Testis (tissue), 2 donors: ENCODE measurements around the gene CD72.
"Not testable (repeated sequence)": the region's sequence is repeated elsewhere in the genome, so short reads cannot be mapped to it uniquely, and the experiment has no call there.

Experiments used
- POLR2A ChIP-seq: fragments of 450-650 bp; IDR thresholded peaks from one replicate; pipeline ENCODE4 v1.6.1; 2017; ENCODE audit warnings: antibody characterized with exemption, mild to moderate bottlenecking, moderate library complexity
- TF ChIP-seq, protein P1 (sequence below), 3 experiments: fragments of 450-650 bp in 2 of 3; fragments of 200-600 bp in 1 of 3; sonication (generic) in 1 of 3; IDR thresholded peaks; one replicate each; pipeline ENCODE4 v1.5.1; 2016 to 2019; ENCODE audit warnings: antibody characterized with exemption in 3 of 3, mild to moderate bottlenecking in 2 of 3, moderate library complexity in 1 of 3

DNA sequence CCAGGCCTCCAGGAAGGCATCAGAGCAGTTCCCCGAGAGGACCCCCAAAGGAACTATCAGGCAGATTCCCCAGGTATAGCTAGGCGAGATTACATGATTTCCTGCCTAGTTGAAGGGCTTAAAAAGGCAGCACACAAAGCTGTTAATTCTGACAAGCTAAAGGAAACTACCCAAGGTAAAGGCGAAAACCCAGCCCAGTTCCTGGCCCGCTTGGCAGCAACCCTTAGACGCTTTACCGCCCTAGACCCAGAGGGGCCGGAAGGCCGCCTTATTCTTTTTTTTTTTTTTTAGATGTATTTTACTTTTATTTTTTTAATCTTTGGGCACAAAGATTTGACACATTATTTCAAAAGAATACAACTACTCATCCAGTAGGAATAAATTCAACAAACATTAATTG is 20.5 kb upstream of the CD72 start:
- TF ChIP-seq, protein P1, sequence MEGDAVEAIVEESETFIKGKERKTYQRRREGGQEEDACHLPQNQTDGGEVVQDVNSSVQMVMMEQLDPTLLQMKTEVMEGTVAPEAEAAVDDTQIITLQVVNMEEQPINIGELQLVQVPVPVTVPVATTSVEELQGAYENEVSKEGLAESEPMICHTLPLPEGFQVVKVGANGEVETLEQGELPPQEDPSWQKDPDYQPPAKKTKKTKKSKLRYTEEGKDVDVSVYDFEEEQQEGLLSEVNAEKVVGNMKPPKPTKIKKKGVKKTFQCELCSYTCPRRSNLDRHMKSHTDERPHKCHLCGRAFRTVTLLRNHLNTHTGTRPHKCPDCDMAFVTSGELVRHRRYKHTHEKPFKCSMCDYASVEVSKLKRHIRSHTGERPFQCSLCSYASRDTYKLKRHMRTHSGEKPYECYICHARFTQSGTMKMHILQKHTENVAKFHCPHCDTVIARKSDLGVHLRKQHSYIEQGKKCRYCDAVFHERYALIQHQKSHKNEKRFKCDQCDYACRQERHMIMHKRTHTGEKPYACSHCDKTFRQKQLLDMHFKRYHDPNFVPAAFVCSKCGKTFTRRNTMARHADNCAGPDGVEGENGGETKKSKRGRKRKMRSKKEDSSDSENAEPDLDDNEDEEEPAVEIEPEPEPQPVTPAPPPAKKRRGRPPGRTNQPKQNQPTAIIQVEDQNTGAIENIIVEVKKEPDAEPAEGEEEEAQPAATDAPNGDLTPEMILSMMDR (IDR thresholded peaks at IDR 0.05), result not testable (repeated sequence)
- not testable (repeated sequence) for TF ChIP-seq POLR2A
